Upper lobe of right lung (tissue), 1 donor: ENCODE data around the gene SMPDL3B. TPM values are rescaled to one million over a fixed set of nuclear protein-coding genes. Genes with fewer than 3 reads are reported as not detected.

ENCODE experiments used
- ATAC-seq: fragments of 200-7000 bp; cut with Tn5 transposase; one replicate; pipeline ENCODE4 v1.9.1; 2020; ENCODE audit warnings: mild to moderate bottlenecking, moderate library complexity
- DNase-seq: peaks from one replicate; pipeline ENCODE4 v3.0.0-alpha.2; 2020
- H3K27ac ChIP-seq: fragments of 200-600 bp; one replicate; pipeline ENCODE4 v1.8.0; 2022
- H3K27me3 ChIP-seq: fragments of 200-600 bp; one replicate; pipeline ENCODE4 v1.8.0; 2022; ENCODE audit warnings: mild to moderate bottlenecking
- H3K36me3 ChIP-seq: fragments of 200-600 bp; one replicate; pipeline ENCODE4 v1.8.0; 2022
- H3K4me1 ChIP-seq: fragments of 200-600 bp; one replicate; pipeline ENCODE4 v1.8.0; 2022
- H3K4me3 ChIP-seq: fragments of 200-600 bp; one replicate; pipeline ENCODE4 v1.8.0; 2022; ENCODE audit warnings: mild to moderate bottlenecking
- H3K9me3 ChIP-seq: fragments of 200-600 bp; one replicate; pipeline ENCODE4 v1.8.0; 2022
- CTCF ChIP-seq: fragments of 200-600 bp; IDR thresholded peaks from one replicate; pipeline ENCODE4 v1.8.0; 2022; ENCODE audit warnings: antibody characterized with exemption
- intact Hi-C: fragments of 100-400 bp; cut with DNase I; formaldehyde crosslinking; loops from one replicate; pipeline ENCODE4 v1.11.0; 2022
- long read RNA-seq: library from polyadenylated mRNA; unstranded; transcript quantifications from one replicate; pipeline ENCODE4 v2.0.0, GENCODE V29; 2021
- total RNA-seq: library from RNA; stranded (reverse); fragmentation: NEBNext Ultra II Directional; extraction: Animal tissue kit (Norgen Biotek cat#: 25700); gene quantifications from one replicate; pipeline ENCODE4 v1.2.1, GENCODE V29; 2021
- donor health status: DM: no; HTN: yes; CAD: no; lungs with severe emphysema.

SMPDL3B gene
- total RNA-seq, result 29.1 TPM
- long read RNA-seq, transcript SMPDL3B-202 (8 exons, 1,878 nt), result major isoform, 24 of 38 reads
- long read RNA-seq, partial matches to known transcripts, result 6 of 38 reads
- long read RNA-seq, other reads (novel, unspliced or antisense), result 5 of 38 reads

GRCh38 chr1:27934818-27935549 is at the start of gene SMPDL3B:
TSS of gene SMPDL3B (plus strand) at chr1:27935000. CDS start at chr1:27935184, 184 bp downstream.
- ATAC-seq (peak; percentile 97), DNase-seq (peak; percentile 88)
- H3K9me3 ChIP-seq, result no peaks in the 10 kb centered on the region
- intact Hi-C loops, result no loop called here
- H3K4me1 ChIP-seq, result peaks cover 3% of the 10 kb centered on the region
- H3K27ac ChIP-seq, result peak within 1 kb of the TSS; percentile 78
- no peaks in the 10 kb centered on the region for H3K36me3 ChIP-seq
- peak; percentile 20 for TF ChIP-seq CTCF
- peak within 1 kb of the TSS; percentile 42 for H3K4me3 ChIP-seq
- no peaks in the 10 kb centered on the region for H3K27me3 ChIP-seq

GRCh38 chr1:27885114-27885528 is 49.7 kb upstream of the SMPDL3B start:
- ATAC-seq (peak; percentile 60), DNase-seq (peak; percentile 70)
- intact Hi-C loops, result no loop called here
- TF ChIP-seq CTCF, result no peak
- Histone ChIP-seq H3K4me1 (peaks cover 31% of the 10 kb centered on the region), H3K4me3 (no peak overlapping the region), H3K36me3 (peaks cover 34% of the 10 kb centered on the region), H3K27ac (peak overlapping the region; percentile 72), H3K27me3 (no peaks in the 10 kb centered on the region), H3K9me3 (no peaks in the 10 kb centered on the region)

GRCh38 chr1:27885621-27886352 is 49.0 kb upstream of the SMPDL3B start:
- DNase-seq (peak; percentile 59), ATAC-seq (peak; percentile 75)
- no peaks in the 10 kb centered on the region for H3K9me3 ChIP-seq
- no peaks in the 10 kb centered on the region for H3K27me3 ChIP-seq
- no peak overlapping the region for H3K4me3 ChIP-seq
- H3K4me1 ChIP-seq, result peaks cover 37% of the 10 kb centered on the region
- H3K27ac ChIP-seq, result peak overlapping the region; percentile 72
- peaks cover 40% of the 10 kb centered on the region for H3K36me3 ChIP-seq
- intact Hi-C loops, result no loop called here
- no peak for TF ChIP-seq CTCF

- no peaks in the 10 kb centered on the region for H3K9me3 ChIP-seq
- ATAC-seq (no peak), DNase-seq (no peak)
- no peaks in the 10 kb centered on the region for H3K27me3 ChIP-seq
- intact Hi-C loops, result no loop called here
- TF ChIP-seq CTCF, result no peak
- H3K4me1 ChIP-seq, result peaks cover 41% of the 10 kb centered on the region
- no peak overlapping the region for H3K4me3 ChIP-seq
- peaks cover 41% of the 10 kb centered on the region for H3K36me3 ChIP-seq
- peak overlapping the region; percentile 66 for H3K27ac ChIP-seq
Observed at GRCh38 chr1:27886353-27886679, 48.5 kb upstream of the SMPDL3B start.

GRCh38 chr1:27886744-27887143 is 48.1 kb upstream of the SMPDL3B start:
- Histone ChIP-seq H3K9me3 (no peaks in the 10 kb centered on the region), H3K4me1 (peaks cover 44% of the 10 kb centered on the region), H3K27me3 (no peaks in the 10 kb centered on the region), H3K27ac (peak overlapping the region; percentile 66), H3K36me3 (peaks cover 44% of the 10 kb centered on the region), H3K4me3 (no peak overlapping the region)
- no peak for TF ChIP-seq CTCF
- no peak for DNase-seq
- no peak for ATAC-seq
- intact Hi-C loops, result no loop called here
